AML-193 (cell line): ENCODE data around the gene ZDHHC14.
"Not testable (repeated sequence)": the region's sequence is repeated elsewhere in the genome, so short reads cannot be mapped to it uniquely, and the experiment has no call there.

Source experiments
- DNase-seq, 2 experiments: peaks; one replicate each; lab custom pipeline; 2025; lab: John Stamatoyannopoulos, UW

Gene ZDHHC14

DNA sequence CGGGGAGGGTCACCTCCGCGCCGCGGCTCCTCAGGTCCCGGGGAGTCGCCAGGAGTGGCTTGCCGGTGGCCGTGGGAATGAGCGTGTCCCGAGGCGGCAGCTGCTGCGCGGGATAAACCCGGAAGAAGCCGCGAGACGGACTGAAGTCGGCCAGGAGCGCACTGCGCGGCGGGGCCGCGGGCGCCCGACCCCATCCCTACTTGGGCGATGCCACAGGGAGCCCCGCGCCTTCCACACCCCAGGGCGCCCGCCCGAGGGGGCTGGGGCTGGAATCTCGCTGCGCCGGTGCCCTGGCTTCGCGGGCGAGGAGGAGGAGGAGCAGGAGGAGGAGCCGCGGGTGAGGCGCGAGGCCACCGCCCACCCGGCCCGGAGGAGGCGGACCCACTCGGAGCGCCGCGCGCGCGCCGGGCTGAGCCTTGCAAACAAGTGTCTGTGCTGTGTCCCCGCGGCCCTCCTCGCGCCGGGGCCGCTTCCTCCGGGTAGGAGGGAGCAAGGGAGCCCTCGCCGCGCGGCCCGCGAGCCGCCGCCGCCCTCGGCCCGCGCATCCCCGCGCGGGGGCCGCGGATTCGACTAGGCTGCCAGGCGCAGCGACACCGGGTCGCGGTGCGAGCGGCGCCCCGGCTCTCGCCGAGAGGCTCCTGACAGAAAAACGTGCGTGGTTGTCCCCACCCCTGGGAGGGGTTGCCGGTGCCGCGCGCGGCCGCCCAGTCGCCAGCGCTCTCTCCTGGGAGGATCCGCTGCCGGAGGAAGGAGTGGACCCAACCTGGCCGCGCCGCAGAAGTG, at the start of gene ZDHHC14:
TSS of gene ZDHHC14 (plus strand) at position 412 of the 783 bp plus-strand sequence.
- DNase-seq, result peak; percentile 90 to 91

DNA sequence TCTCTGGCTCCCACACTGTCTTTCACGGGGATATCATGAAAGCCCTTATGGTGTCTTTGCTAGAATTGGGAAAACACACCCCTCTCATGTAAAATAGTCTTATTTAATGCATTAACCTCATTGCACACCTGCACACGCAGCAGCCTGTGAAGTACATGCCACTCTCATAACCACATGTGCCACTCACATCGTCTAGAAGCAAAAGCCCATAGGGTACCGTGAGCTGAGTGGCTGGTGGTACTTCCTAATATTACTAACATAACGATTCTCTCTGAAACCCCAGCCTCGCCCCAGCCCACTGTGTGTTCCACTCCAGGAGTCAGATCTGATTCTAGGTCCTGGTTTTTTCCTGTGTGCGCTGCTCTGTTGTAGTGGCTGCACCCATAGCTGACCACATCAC, 48.2 kb upstream of the ZDHHC14 start:
- no peak for DNase-seq

DNA sequence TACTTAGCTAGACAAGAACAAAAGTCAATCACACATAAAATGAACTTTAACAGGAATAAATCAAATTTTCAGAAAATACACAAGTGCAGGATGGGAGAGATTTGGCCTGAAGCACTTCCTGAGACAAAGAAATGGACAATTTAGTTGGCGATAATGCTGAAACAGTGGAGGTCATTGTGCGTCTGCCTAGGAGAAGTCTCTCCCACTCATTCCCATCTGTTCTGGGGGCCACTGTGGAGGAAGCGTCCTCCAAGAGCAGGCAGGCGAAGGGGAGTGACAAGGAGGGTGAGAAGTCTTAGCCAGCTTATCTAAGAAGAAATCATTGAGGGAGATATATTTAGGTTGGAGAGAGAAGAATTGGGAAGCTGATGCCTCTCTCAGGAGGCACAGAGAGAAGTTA, 47.5 kb upstream of the ZDHHC14 start:
- DNase-seq, result no peak

DNA sequence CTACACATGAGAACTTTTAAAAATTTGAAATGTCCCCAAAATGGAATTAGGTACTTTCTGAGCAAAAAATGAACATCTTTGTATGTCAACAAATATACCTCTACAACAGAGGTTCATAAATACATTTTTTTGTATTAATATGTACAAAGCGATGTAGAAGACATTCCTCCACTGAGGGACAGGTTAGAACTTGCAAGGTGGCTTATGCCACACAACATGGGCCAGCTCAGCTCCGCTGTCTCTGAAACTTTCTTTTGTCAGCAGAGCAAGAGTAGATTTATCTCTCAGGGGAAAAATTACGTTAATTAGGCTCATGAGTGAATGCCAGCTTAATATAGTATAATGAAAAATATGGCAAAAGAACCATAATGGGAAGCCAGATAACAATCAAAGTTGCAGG, 47.0 kb upstream of the ZDHHC14 start:
- no peak for DNase-seq

DNA sequence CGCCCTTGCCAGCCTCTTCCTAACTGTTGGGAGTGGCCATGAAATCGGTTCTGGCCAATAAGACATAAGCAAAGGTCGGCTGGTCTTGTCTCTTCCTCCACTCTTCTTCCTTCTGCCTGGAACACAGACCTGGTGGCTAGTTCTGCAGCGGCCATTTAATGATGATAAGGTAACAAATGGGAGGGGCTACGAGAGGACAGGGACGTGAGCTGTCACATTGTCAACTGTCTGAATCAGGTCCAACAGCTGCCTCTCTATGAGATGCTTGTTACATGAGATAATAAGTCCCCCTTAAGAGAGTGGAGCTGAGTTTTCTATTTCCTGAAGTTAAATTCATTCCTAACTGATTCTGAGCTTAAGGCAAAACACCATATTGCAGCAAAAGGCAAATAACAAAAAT, 45.2 kb upstream of the ZDHHC14 start:
- no peak for DNase-seq

DNA sequence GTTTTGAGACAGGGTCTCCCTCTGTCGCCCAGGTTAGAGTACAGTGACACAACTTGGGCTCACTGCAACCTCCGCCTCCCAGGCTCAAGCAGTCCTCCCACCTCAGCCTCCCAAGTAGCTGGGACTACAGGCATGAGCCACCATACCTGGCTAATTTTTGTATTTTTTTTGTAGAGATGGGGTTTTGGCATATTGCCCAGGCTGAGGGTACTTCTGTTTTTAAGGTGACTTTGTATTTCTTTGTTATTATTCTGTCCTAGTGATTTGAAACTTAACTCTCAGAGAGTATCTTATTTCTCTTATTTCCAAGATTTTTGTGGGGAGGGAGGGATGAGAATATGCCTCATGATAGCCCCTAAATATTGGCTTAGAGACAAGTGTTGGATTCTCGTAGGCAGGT, 43.7 kb upstream of the ZDHHC14 start:
- DNase-seq, result not testable (repeated sequence)

DNA sequence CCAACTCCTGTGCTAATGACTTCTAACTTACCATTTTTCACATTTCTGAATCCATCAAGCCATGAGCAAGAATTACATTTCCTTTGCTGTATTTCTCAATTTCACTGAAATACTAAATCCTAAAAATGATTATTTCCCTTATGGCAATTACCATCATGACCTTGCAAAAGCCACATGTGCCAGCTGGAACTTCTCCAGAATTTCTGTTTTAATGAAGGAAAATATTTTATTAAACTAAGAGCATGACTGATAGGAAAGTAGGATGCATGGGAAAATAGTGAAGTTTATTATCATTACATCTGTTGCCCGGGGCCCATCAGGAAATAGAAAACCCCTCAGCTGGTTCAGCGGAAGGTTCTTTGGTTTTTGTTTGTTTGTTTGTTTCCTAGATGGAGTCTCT, 43.2 kb upstream of the ZDHHC14 start:
- DNase-seq, result no peak

DNA sequence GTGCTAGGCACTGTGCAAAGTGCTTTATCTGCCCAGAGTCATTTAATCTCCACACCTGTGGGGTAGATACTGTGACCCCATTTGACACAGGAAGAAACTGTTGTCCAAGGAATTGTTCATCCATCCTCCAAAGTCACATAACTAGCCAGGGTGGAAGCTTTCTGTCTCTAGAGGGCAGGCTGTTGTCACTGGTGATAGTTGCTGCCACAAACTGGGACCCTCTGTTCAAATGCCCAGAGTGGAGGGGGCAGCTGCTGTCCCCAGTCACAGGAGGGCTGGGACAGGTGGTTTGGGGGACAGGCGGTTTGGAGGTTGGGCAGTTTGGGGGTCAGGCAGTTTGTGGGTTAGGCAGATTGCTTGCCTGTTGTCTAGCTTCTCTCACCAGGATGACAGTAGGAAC, 41.6 kb upstream of the ZDHHC14 start:
- DNase-seq, result no peak

DNA sequence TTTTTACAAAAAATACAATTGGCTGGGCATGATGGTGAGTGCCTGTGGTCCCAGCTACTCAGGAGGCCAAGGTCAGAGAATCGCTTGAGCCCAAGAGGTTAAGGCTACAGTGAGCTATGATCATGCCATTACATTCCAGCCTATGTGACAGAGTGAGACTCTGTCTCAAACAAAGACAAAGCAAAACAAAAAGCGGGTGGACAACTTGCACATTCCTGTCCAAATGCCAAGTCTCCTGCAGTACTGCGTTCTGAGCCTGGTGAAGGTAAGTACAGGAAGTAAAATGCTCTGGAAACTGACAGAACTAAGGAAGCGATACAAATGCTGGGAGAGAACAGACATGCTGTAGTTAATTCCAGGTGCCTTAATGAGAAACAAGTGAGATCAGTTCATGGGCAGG, 37.3 kb upstream of the ZDHHC14 start:
- no peak for DNase-seq

DNA sequence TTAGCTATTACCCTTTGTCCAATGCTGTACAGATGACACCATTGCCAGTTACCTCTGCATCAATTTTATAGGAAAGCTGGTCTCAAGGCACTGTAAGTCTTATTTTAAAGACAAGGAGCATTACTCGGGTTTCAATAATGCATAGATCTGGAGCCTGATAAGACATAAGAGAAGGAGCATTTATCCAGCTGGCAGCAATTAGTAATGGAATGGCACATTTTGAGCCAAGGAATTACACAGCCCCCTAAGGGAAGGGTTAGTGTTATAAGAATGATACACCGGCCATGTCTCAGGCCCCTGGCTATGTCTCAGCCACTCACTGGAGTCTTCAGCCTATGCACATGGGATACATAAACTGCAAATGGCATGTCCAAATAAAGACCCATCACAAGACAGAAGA, 34.6 kb upstream of the ZDHHC14 start:
- no peak for DNase-seq

DNA sequence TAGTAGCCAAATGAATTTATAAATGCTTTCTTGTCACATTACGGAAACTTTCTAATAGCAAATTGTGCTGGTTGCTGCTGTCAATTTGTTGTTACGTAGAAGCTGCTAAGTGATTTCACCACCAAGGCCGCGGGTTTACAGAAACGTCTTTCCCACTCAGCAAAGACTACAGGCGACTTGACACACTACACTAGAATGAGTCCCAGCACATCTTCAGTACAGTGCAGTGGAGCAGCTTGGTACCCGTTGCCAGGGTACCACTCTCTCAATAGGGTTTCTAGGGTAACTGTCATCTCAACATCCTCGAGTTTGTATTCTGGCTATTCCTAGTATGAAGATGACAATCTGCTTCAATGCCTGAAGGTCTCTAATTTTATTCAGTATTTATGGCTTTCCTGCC, 22.7 kb upstream of the ZDHHC14 start:
- no peak for DNase-seq

DNA sequence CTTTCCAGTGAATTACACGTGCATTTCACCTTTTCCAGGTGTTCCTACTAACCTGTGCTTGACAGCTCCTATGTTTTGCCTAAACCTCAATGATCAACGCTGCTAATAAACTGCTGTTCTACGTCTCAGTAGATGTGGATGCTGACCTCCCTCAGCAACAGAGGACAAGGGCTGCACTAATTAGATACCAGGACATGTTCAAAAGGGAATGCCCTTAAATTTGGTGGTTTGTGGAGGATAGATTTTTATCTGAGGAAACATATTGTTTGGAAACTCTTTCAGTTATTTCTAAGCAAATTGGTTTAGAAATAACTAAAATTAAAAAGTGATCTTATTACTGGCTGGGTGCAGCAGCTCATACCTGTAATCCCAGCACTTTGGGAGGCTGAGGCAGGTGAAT, 19.1 kb upstream of the ZDHHC14 start:
- no peak for DNase-seq

DNA sequence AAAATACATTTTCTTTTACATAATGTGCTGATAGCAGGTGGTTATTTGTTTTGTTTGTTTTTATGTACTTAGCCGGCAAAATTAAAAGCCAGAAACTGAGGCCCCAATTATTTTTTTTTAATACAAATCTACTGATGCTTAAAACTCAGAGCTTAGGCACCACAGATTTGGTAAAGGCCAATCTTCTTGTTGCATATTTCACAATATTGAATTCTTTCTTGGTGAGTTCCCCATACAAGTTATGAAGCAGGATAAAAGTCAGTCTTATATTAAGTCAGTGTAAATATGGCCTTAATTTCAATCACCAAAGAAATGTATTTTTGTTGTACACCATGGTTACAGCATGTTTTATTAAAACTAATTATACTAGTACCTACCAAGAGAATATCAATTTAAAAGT, 16.3 kb upstream of the ZDHHC14 start:
- no peak for DNase-seq

DNA sequence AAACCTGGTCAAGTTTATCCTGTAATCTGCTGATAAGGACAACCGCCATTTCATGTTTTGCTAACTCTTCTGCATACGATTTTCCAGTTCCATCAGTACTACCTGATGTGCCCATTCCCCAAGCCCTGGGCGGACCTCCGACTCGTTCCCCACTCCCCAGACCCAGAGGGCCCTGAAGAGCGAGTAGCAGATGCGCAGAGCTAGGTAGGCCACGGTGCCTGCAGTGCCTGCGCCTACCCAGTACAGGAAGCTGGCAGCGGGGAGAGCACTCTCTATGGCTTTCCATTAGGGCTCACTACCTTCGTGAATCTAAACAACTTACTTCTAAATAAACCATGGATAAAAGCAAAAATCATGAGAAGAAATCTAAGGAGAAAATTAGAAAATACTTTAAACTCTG, 14.3 kb upstream of the ZDHHC14 start:
- DNase-seq, result no peak

DNA sequence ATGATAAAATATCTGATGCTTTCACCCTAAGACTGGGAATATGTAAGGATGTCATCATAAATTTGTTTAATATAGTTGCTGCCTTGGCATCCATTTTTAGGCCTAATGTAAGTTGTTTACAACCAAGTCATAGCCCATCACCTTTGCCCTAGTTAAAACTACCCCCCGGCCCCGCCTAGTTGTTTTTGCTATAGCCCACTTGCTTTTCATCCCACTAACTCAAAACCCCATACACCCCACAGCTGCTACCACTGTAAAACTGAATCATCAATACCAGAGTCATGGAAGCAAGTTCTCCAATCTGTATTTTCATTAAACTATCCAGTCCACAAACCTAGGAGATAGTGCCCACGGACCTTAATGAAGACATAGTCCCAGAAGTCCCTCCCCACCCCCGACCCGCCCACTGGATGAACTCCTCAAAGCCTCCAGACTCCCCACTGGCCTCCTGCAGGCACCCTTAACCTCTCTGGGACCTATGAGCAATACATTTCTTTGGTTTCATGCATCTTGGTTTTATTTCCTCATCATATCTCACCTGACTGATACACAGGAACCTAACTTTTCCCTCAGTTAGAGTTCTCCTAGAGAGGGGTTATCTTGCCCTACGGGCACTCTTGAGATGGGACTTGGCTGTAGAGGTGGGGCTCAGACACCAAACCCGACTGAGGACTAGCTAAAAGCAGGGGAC, 12.5 kb upstream of the ZDHHC14 start:
- DNase-seq, result no peak

DNA sequence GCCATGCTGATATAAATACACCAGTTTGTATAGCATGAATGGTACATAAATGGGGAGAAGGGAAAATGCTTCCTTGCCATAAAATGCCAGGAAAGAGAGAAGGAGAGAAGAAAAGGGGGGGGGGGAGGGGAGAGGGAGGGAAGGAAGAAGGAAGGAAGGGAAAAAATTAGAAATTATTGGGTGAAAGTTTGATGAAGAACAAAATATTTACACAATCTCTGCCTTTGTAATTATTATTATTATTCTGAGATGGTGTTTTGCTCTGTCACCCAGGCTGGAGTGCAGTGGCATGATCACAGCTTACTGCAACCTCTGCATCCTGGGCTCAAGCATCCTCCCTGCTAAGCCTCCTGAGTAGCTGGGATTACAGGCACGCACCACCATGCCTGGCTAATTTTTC, 10.2 kb upstream of the ZDHHC14 start:
- no peak for DNase-seq

DNA sequence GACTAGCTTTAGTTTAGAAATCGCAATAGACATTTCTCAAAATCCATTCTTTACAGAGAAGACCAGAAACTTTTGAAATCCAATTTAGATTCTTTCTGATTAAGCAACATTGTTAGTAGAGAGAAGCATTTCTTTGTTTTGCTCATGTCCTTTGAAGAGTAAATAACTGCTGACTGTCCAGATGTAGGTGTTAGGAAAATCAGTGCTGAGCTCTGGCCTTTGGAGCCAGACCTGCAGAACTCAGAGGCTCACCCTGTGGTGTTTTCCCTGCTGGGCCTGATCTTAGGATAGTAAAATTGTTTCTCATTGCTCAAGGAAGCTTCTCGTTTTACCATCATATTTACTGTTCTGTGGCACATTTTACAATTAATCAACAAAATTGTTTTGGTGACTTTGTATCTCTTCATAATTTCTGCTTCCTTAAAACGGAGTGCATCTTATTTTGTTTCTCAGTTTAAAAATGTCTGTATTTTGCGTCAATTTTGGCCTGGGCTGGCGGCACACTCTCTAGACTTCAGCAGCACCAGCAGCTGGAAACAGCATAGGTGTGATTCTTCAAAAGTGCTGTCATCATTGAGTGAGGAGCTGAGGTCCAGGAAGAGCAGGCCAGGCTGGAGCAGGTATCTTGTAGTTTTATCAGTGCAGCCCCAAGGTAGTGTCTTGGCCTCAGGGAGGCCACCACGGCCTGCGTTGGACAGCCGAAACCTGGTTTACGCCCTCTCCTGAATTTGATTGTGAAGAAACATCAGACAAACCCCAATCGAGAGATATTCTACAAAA, 8.3 kb upstream of the ZDHHC14 start:
- no peak for DNase-seq

DNA sequence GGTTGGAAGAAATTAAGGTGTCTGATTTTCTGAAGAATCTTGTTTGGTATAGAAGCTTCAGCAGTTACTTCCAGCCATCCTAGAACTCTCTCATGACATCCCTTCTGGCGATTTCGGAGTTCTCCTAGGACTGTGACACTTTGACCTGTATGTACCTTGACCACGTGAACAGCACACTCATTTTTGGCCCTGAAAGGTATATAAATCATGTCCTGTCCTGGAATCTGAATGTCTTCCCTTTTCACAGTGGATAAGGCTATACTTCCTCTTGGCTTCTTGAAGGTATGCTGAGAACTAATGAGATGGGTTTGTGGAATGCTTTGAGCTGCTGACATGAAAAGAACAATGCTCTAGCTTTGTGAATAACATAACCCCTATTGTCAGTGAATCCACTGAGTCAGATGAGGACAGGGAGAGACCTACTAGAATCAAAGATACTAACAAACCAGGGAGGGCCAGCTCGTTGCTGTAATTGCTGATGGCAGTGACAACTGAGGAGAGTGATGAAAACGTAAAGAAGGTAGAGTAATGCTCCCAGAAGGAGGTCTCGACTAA, 6.0 kb upstream of the ZDHHC14 start:
- no peak for DNase-seq

DNA sequence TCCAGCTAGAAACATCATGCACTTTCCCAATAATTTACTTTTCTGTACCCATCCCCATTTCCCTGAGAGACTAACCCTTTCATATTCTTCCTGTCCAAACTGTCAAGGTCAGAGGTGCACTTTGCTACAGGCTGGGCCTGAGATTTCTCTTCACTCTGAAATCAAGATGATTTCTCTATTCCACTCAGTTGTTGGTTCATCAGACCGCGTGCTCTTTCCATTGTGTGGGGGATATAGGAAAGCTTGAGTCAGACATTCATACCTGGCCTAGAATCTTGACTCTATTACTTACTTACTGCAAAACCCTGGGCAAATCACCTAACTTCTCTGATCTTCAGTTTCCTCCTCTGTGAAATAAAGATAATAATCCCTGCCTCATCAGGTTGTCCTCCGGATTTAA, 4.7 kb upstream of the ZDHHC14 start:
- no peak for DNase-seq

DNA sequence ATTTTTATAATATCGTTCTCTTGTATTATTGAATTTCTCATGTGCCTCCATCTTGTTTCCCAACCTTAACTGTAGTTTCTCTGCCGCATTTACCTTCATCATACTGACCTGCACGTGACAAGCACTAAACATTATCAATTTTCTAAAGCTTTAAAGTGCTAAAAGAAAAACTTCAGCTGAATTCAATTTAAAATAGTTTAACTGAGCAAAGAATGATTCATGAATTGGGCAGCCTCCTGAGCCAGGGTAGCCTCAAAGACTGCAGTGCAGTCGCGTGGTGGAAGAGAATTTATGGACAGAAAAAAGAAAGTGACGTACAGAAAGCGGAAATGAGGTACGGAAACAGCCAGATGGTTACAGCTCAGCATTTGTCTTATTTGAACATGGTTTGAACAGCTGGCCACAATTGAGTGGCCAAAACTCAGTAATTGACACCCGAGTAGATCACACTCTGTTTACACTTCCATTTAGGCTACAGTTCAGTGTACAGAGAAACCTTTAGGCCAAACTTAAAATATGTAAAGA, 4.2 kb upstream of the ZDHHC14 start:
- no peak for DNase-seq

DNA sequence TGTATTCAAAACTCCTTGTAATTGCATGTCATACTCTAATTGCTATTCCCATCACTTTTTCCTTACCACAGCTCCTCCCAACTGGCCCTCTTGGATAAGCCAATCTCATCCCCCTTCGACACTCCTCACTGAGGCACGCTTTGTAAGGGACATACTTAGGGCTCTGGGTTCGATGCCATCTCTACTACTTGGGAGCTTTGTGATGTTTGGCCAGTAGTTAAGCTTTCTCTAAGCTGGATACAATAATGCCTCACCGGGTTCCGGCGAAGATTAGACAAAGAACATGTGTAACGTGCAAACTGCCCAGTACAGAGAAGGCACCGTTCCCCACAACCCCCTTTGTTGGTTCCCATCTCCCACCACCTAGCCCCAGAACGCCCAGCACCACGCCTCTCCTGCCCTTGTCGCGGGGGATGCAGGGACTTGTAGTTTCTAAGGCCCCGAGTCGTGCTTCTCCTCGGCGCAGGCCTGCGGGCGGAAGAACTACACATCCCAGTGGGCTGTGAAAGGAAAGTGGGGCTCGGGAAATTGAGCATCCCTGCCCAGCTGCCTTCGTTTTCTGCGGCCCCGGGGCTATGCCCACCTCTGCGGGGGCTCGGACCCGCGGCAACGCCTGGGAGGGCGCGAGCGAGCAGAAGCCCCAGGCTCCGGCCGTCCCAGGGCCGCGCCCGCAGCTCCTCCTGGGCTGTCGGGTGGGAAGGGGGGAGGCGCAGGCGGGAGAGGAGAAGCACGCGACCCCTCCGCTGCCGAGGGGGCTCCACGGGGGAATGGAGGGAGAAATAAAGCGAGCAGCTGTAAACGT, 1.1 kb upstream of the ZDHHC14 start:
- peak; percentile 93 for DNase-seq

DNA sequence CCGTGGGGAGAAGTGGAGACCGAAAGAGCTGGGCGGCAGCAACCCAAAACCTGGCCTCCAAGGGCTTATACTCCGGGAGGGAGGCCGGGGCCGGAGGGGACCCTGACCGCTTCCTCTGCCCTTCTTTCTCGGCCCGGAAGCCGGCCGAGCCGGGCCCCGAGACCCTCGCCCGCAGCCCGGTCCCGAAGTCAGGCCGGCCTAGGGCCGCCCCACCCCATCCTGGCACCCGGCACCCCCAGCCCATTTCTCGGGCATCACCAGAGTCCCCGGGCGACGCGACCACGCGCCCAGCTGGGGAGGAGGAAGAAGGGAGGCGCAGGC, 572 bp upstream of the ZDHHC14 start:
- no peak for DNase-seq
